LNCaP clone FGC (cell line): ENCODE results near the gene ATOH8.
"Not testable (repeated sequence)": the region's sequence is repeated elsewhere in the genome, so short reads cannot be mapped to it uniquely, and the experiment has no call there.

Experiments
- DNase-seq: peaks from one replicate; pipeline ENCODE4 v3.0.0-alpha.2; 2011; ENCODE audit warnings: low read depth
- H3K4me3 ChIP-seq: 2 replicates; pipeline ENCODE4 v1.5.1; 2011; ENCODE audit warnings: mild to moderate bottlenecking, low read depth, low read length, control low read depth
- CTCF ChIP-seq: IDR thresholded peaks from 2 replicates; pipeline ENCODE4 v1.5.1; 2012; ENCODE audit warnings: mild to moderate bottlenecking; ENCODE audit not compliant: control insufficient read depth, insufficient read depth; ENCODE audit errors: extremely low read depth

Gene ATOH8

DNA sequence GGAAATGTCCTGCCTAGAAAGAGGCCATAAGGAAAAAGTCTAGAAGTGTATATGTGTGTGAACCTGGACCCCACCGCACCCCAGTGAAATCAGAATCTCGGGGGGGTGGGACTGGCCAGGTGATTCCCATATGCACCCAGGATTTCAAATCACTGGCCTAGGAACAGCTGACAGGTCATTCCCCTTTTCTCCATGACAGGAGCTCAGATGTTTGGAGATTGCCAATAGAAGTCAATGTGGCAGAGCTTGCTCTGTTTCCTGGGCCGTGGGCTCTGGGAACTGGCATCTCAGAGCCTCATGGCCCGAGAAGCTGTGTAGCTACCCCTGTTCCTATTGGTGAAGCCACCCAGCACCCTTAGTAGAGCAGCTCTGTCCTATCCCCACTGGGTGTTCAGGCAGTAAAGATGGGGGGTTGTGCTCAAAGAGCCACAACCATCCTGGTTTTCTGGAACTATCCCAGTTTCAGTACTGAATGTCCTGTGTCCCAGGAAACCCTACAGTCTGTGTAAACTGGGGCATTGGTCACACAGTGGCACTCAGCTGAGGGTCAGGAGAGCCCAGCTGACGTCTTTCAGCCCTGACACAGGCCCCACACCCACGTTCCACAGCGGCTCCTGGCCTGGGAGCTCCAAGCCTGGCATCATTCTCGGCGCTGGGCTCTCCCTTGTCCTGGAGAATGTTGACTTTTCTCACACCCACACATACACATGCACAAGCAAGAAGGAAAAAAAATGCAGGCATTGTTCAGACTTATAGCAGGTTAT is 40.8 kb upstream of the ATOH8 start:
- TF ChIP-seq CTCF: no peak
- DNase-seq: no peak
- no peak overlapping the region for H3K4me3 ChIP-seq

DNA sequence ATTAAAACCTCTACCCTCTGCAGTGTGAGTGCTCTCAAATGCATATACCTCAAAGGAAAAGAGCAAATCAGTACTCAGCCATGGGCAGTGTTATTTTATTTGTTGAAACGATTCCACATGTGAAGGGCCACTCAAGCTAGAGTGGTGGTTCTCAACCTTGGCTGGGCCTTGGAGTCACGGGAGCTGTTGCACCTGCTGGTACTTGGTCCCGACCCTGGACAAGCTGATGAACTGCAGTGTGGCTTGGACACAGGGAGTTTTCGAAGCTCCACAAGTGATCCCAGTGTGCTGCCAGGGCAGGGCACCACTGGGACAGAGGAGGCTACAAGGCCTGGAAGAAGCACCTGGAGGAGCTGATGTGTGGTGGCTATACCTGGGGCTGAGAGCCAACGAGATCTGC is 40.0 kb upstream of the ATOH8 start:
- no peak for TF ChIP-seq CTCF
- no peak for DNase-seq
- H3K4me3 ChIP-seq: no peak overlapping the region

- H3K4me3 ChIP-seq, DNase-seq: not testable (repeated sequence)
Measured at GRCh38 chr2:85714421-85714820, 39.4 kb upstream of the ATOH8 start.

DNA sequence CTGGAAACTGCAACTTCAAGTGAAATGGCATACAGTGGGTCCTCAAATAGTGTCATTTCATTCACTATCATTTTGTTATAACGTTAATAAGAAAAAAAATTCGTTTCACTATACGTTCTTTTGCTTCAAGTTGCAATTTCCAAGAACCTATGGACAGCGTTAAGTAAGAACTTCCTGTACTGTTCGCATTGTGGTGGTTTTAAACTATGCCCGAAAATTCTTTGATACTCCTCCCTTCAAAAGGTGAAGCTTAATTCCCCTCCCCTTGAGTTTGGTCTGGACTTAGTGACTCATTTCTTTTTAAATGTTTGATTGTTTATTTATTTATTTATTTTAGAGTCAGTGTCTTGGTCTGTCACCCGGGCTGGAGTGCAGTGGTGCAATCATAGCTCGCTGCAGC is 39.0 kb upstream of the ATOH8 start:
- TF ChIP-seq CTCF: no peak
- DNase-seq: no peak
- no peak overlapping the region for H3K4me3 ChIP-seq

DNA sequence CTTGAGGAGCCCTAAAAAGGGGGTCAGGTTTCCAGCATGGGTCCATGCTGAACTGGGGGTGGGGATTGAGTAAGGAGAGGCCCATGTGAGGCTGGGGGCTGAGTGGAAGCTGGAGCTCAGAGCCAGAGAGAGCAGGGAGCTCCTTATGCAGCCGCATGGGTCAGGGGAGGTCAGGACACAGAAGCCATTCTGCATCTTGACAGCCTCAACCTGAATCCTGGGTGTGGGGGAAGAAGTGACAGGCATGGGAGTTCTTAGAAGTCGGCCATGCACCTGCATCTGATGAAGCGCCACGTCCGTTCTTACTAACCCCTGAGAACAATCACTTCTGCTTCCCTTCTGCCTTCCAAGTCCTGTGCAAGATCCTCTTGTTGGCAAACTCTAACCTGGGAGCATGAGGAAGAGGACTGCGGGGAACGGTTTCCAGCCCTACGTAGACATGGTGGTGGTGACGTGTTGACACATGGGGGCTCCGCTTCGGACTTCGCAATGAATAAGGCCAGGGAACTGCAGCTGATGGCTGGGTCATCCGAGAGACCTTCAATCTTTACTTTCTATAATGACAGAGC is 37.4 kb upstream of the ATOH8 start:
- TF ChIP-seq CTCF: no peak
- H3K4me3 ChIP-seq: no peak overlapping the region
- DNase-seq: no peak

GRCh38 chr2:85717308-85718008 is 36.3 kb upstream of the ATOH8 start:
- TF ChIP-seq CTCF: no peak
- no peak for DNase-seq
- no peak overlapping the region for H3K4me3 ChIP-seq

DNA sequence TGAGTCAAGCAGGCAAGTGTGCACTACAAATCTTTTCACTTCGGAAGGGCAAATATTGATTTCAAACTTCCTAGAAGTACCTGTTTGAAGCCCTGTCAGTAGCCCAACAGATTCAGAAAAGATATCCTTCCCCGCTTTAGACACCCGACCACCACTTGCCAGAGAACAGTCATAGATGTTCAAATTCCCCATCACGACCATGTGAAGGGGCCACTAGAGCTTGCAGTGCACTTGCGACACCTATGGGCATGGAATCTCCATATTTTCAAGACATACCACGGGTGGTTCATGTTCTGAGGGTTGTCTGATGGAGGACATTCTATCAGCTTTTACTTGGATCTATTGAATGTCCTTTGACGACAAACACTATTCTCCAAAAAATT is 35.8 kb upstream of the ATOH8 start:
- TF ChIP-seq CTCF: no peak
- no peak overlapping the region for H3K4me3 ChIP-seq
- no peak for DNase-seq
